ENCODE measurements around the gene USP6NL. TPM values are rescaled to one million over a fixed set of nuclear protein-coding genes. Genes with fewer than 3 reads are reported as not detected.
"Not testable (repeated sequence)": the region's sequence is repeated elsewhere in the genome, so short reads cannot be mapped to it uniquely, and the experiment has no call there.

USP6NL gene
- total and polyA plus RNA-seq, 2 of the 13 experiments (the other 11 are each of a cell fraction or from before 2014, with no cell fraction given): 10.5 to 22.9 TPM

GRCh38 chr10:11436445-11436844, 175.0 kb downstream of the USP6NL start:
- H3K4me3 ChIP-seq (replicated peaks in 1 of 3; ENCODE audit: insufficient read depth in 1 of 3, low read depth in 2 of 3, low read length in 3 of 3); BruUV-seq (replicated peaks); H3K4me1 ChIP-seq (ENCODE audit: insufficient read depth, low read length); FAIRE-seq; H4K20me1 ChIP-seq (ENCODE audit: insufficient read depth, low read length); H3K9ac ChIP-seq (ENCODE audit: insufficient read depth, low read depth, low read length); H3K9me3 ChIP-seq (ENCODE audit: low read length); intact Hi-C loops (cut with micrococcal nuclease; ENCODE audit: unreplicated experiment); H3K4me2 ChIP-seq (ENCODE audit: low read depth, low read length); H3K79me2 ChIP-seq (ENCODE audit: insufficient read depth, low read length); H3K27ac ChIP-seq (ENCODE audit: extremely low read length, insufficient read depth, low read length); DNase-seq (ENCODE audit: low spot score); ATAC-seq; H3K36me3 ChIP-seq (replicated peaks in 1 of 2; ENCODE audit: control insufficient read depth in 1 of 2, insufficient read depth in 2 of 2, low read length in 2 of 2); H2AFZ ChIP-seq (ENCODE audit: low read length); POLR2A ChIA-PET; CTCF ChIA-PET (ENCODE audit: low intra/inter-chr PET ratio, low total read pairs): not testable (repeated sequence)
- WGBS (ENCODE audit: low lambda C conversion rate): 36% methylated on average over 13 of the region's 13 CpGs
- H3K27me3 ChIP-seq (ENCODE audit: control insufficient read depth in 1 of 2, insufficient read depth in 2 of 2, low read length in 2 of 2): peaks cover 3 to 45% of the 10 kb centered on the region in 2 experiments; a peak in 4 of 5 replicates
- in situ Hi-C loops (cut with HindIII; ENCODE audit: extremely low pct_ligation_motif_present, low pct_unique_long_range_greater_than_20kb): loop anchor here (10.0 kb wide), 1 partner anchor 318 kb away; no protein-coding TSS in a partner anchor

DNA sequence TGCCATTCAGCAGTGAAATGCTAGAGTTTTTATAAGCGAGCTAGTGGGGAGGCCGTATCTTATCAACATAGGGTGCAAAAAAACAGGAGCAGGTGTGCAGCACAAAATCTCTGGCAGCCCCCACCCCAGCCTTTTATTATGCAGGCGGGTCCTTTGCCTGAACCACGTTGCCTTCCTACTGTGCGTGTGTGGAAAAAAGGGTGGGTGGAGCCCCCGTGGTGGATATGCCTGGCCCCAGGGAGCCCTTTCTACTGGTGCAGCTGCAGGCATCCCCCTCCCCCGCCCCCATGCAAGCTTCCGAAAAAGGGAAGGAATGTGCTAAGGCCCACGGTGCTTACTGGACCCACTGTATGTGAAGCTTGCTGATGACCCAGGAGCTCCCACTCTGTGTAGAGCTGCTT, 175.9 kb downstream of the USP6NL start:
- H4K20me1 ChIP-seq (ENCODE audit: insufficient read depth, low read length): no peaks in the 10 kb centered on the region
- H3K36me3 ChIP-seq (replicated peaks in 1 of 2; ENCODE audit: control insufficient read depth in 1 of 2, insufficient read depth in 2 of 2, low read length in 2 of 2): no peaks in the 10 kb centered on the region
- ATAC-seq (no peak), DNase-seq (ENCODE audit: low spot score) (no peak), FAIRE-seq (no peak)
- H3K79me2 ChIP-seq (ENCODE audit: insufficient read depth, low read length): no peaks in the 10 kb centered on the region
- H3K9me3 ChIP-seq (ENCODE audit: low read length): no peaks in the 10 kb centered on the region
- BruUV-seq (replicated peaks): no TSS peak
- H3K4me3 ChIP-seq (replicated peaks in 1 of 3; ENCODE audit: insufficient read depth in 1 of 3, low read depth in 2 of 3, low read length in 3 of 3): no peak overlapping the region
- intact Hi-C loops (cut with micrococcal nuclease; ENCODE audit: unreplicated experiment) (no loop called here), in situ Hi-C loops (cut with HindIII; ENCODE audit: extremely low pct_ligation_motif_present, low pct_unique_long_range_greater_than_20kb) (loop anchor here (10.0 kb wide), 1 partner anchor 319 kb away; no protein-coding TSS in a partner anchor)
- TF ChIP-seq ZNF563 (CRISPR knock-in tag; IDR thresholded peaks at IDR 0.05) (no peak), SOX13 (IDR thresholded peaks at IDR 0.05) (no peak), SOX13 (CRISPR knock-in tag; conservative IDR thresholded peaks at IDR 0.05 in 1 of 2, IDR thresholded peaks at IDR 0.05 in 1 of 2) (no peak), YEATS2 (CRISPR knock-in tag; IDR thresholded peaks at IDR 0.05; ENCODE audit: borderline replicate concordance) (no peak), FOSL1 (CRISPR knock-in tag; IDR thresholded peaks at IDR 0.05; ENCODE audit: borderline replicate concordance) (no peak), SRSF9 (IDR thresholded peaks at IDR 0.05; ENCODE audit: borderline replicate concordance, insufficient read depth, low read depth, low read length, poor library complexity, severe bottlenecking) (no peak), ZNF776 (CRISPR knock-in tag; IDR thresholded peaks at IDR 0.05) (no peak), ZBTB42 (CRISPR knock-in tag; IDR thresholded peaks at IDR 0.05) (no peak), POGZ (CRISPR knock-in tag; IDR thresholded peaks at IDR 0.05) (no peak)
- TF ChIP-seq, protein P1, sequence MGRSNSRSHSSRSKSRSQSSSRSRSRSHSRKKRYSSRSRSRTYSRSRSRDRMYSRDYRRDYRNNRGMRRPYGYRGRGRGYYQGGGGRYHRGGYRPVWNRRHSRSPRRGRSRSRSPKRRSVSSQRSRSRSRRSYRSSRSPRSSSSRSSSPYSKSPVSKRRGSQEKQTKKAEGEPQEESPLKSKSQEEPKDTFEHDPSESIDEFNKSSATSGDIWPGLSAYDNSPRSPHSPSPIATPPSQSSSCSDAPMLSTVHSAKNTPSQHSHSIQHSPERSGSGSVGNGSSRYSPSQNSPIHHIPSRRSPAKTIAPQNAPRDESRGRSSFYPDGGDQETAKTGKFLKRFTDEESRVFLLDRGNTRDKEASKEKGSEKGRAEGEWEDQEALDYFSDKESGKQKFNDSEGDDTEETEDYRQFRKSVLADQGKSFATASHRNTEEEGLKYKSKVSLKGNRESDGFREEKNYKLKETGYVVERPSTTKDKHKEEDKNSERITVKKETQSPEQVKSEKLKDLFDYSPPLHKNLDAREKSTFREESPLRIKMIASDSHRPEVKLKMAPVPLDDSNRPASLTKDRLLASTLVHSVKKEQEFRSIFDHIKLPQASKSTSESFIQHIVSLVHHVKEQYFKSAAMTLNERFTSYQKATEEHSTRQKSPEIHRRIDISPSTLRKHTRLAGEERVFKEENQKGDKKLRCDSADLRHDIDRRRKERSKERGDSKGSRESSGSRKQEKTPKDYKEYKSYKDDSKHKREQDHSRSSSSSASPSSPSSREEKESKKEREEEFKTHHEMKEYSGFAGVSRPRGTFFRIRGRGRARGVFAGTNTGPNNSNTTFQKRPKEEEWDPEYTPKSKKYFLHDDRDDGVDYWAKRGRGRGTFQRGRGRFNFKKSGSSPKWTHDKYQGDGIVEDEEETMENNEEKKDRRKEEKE (IDR thresholded peaks at IDR 0.05): no peak
- TF ChIP-seq, protein P2, sequence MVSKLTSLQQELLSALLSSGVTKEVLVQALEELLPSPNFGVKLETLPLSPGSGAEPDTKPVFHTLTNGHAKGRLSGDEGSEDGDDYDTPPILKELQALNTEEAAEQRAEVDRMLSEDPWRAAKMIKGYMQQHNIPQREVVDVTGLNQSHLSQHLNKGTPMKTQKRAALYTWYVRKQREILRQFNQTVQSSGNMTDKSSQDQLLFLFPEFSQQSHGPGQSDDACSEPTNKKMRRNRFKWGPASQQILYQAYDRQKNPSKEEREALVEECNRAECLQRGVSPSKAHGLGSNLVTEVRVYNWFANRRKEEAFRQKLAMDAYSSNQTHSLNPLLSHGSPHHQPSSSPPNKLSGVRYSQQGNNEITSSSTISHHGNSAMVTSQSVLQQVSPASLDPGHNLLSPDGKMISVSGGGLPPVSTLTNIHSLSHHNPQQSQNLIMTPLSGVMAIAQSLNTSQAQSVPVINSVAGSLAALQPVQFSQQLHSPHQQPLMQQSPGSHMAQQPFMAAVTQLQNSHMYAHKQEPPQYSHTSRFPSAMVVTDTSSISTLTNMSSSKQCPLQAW (CRISPR knock-in tag; IDR thresholded peaks at IDR 0.05): no peak
- ChIA-PET POLR2A (no interaction called here), CTCF (ENCODE audit: low intra/inter-chr PET ratio, low total read pairs) (no interaction called here)
- no peak overlapping the region for H3K4me2 ChIP-seq (ENCODE audit: low read depth, low read length)
- peaks cover 4 to 44% of the 10 kb centered on the region in 2 experiments; a peak in 3 of 5 replicates for H3K27me3 ChIP-seq (ENCODE audit: control insufficient read depth in 1 of 2, insufficient read depth in 2 of 2, low read length in 2 of 2)
- H3K27ac ChIP-seq (ENCODE audit: extremely low read length, insufficient read depth, low read length): no peak overlapping the region
- H3K4me1 ChIP-seq (ENCODE audit: insufficient read depth, low read length): no peaks in the 10 kb centered on the region
- H3K9ac ChIP-seq (ENCODE audit: insufficient read depth, low read depth, low read length): no peak overlapping the region
- H2AFZ ChIP-seq (ENCODE audit: low read length): no peak overlapping the region
- 21% methylated on average over 7 of the region's 9 CpGs for WGBS (ENCODE audit: low lambda C conversion rate)

Measured in HepG2 (cell line).